Mucosa of rectum (tissue), 2 donors: ENCODE data around the gene DNASE1L2.

Experiments
- H3K27ac ChIP-seq, 2 donors: one replicate each; pipeline ENCODE4 v1.7.0; 2013; ENCODE audit warnings: inconsistent platforms in 2 of 2, low read depth in 2 of 2, low read length in 2 of 2
- H3K27me3 ChIP-seq, 2 donors: one replicate each; pipeline ENCODE4 v1.7.0; 2013; ENCODE audit warnings: low read length in 2 of 2; ENCODE audit not compliant: control insufficient read depth in 2 of 2, insufficient read depth in 2 of 2
- H3K36me3 ChIP-seq, 2 donors: one replicate each; pipeline ENCODE4 v1.7.0; 2013; ENCODE audit warnings: low read length in 2 of 2; ENCODE audit not compliant: control insufficient read depth in 2 of 2, insufficient read depth in 2 of 2
- H3K4me1 ChIP-seq, 2 donors: one replicate each; pipeline ENCODE4 v1.7.0; 2013; ENCODE audit warnings: low read length in 2 of 2, mild to moderate bottlenecking in 1 of 2; ENCODE audit not compliant: control insufficient read depth in 2 of 2, insufficient read depth in 2 of 2
- H3K4me3 ChIP-seq, 2 donors: one replicate each; pipeline ENCODE4 v1.7.0; 2013; ENCODE audit warnings: low read length in 2 of 2
- H3K9ac ChIP-seq, 2 donors: one replicate each; pipeline ENCODE4 v1.7.0; 2013; ENCODE audit warnings: low read length in 2 of 2, low read depth in 1 of 2, mild to moderate bottlenecking in 1 of 2
- H3K9me3 ChIP-seq, 2 donors: one replicate each; pipeline ENCODE4 v1.7.0; 2013; ENCODE audit warnings: low read length in 2 of 2; ENCODE audit not compliant: control insufficient read depth in 2 of 2
- donor health status: healthy.
- donor health status: Normal muscosa, but diverticular disease.

DNASE1L2 gene

GRCh38 chr16:2209258-2210008, 26.8 kb upstream of the DNASE1L2 start:
- H3K9me3 ChIP-seq = no peaks in the 10 kb centered on the region
- H3K27ac ChIP-seq = no peak overlapping the region
- H3K4me1 ChIP-seq = peaks cover 31 to 32% of the 10 kb centered on the region in 2 donors
- no peaks in the 10 kb centered on the region for H3K27me3 ChIP-seq
- H3K36me3 ChIP-seq = peaks cover 11 to 19% of the 10 kb centered on the region in 2 donors
- no peak overlapping the region for H3K4me3 ChIP-seq
- no peak overlapping the region for H3K9ac ChIP-seq

- peaks cover 26 to 29% of the 10 kb centered on the region in 2 donors for H3K4me1 ChIP-seq
- H3K9me3 ChIP-seq = no peaks in the 10 kb centered on the region
- no peak overlapping the region for H3K4me3 ChIP-seq
- H3K9ac ChIP-seq = no peak overlapping the region
- peaks cover 11 to 19% of the 10 kb centered on the region in 2 donors for H3K36me3 ChIP-seq
- H3K27me3 ChIP-seq = no peaks in the 10 kb centered on the region
- no peak overlapping the region for H3K27ac ChIP-seq
Observed at GRCh38 chr16:2210009-2210332, 26.3 kb upstream of the DNASE1L2 start.

GRCh38 chr16:2210386-2211365, 25.6 kb upstream of the DNASE1L2 start, which contains the start of gene BRICD5:
TSS of gene BRICD5 (minus strand) at chr16:2210863. CDS start at chr16:2210833, 30 bp downstream.
- no peak within 1 kb of the TSS for H3K4me3 ChIP-seq
- H3K4me1 ChIP-seq = peaks cover 25 to 31% of the 10 kb centered on the region in 2 donors
- no peaks in the 10 kb centered on the region for H3K9me3 ChIP-seq
- no peak within 1 kb of the TSS for H3K27ac ChIP-seq
- H3K9ac ChIP-seq = no peak within 1 kb of the TSS
- H3K27me3 ChIP-seq = no peaks in the 10 kb centered on the region
- peaks cover 11 to 19% of the 10 kb centered on the region in 2 donors for H3K36me3 ChIP-seq

- Histone ChIP-seq H3K27ac (no peak overlapping the region), H3K36me3 (peaks cover 11 to 19% of the 10 kb centered on the region in 2 donors), H3K9ac (no peak overlapping the region), H3K27me3 (no peaks in the 10 kb centered on the region), H3K9me3 (no peaks in the 10 kb centered on the region), H3K4me3 (no peak overlapping the region), H3K4me1 (peaks cover 18 to 22% of the 10 kb centered on the region in 2 donors)
Observed at GRCh38 chr16:2211923-2212347, 24.3 kb upstream of the DNASE1L2 start.

- Histone ChIP-seq H3K27ac (no peak overlapping the region), H3K4me3 (peak overlapping the region in 1 of 2 donors; percentile 79), H3K27me3 (no peaks in the 10 kb centered on the region), H3K36me3 (peaks cover 11 to 12% of the 10 kb centered on the region in 2 donors), H3K4me1 (peaks cover 18 to 22% of the 10 kb centered on the region in 2 donors), H3K9me3 (no peaks in the 10 kb centered on the region), H3K9ac (peak overlapping the region in 1 of 2 donors; percentile 72)
Observed at GRCh38 chr16:2212362-2213324, 23.6 kb upstream of the DNASE1L2 start.

GRCh38 chr16:2213817-2214718, 22.2 kb upstream of the DNASE1L2 start:
- Histone ChIP-seq H3K9ac (peak overlapping the region; percentile 79 to 85), H3K36me3 (peaks cover 4 to 5% of the 10 kb centered on the region in 2 donors), H3K27ac (peak overlapping the region; percentile 78 to 85), H3K27me3 (no peaks in the 10 kb centered on the region), H3K4me1 (peaks cover 18 to 22% of the 10 kb centered on the region in 2 donors), H3K4me3 (peak overlapping the region; percentile 79 to 86), H3K9me3 (no peaks in the 10 kb centered on the region)

GRCh38 chr16:2214719-2214968, 21.6 kb upstream of the DNASE1L2 start, which contains the start of gene PGP:
TSS of gene PGP (minus strand) at chr16:2214840. CDS start at chr16:2214777, 63 bp downstream.
- H3K9ac ChIP-seq = peak within 1 kb of the TSS; percentile 90 to 91
- no peaks in the 10 kb centered on the region for H3K9me3 ChIP-seq
- peaks cover 0 to 4% of the 10 kb centered on the region in 2 donors for H3K36me3 ChIP-seq
- H3K27ac ChIP-seq = peak within 1 kb of the TSS; percentile 93
- no peaks in the 10 kb centered on the region for H3K27me3 ChIP-seq
- H3K4me3 ChIP-seq = peak within 1 kb of the TSS; percentile 86 to 90
- peaks cover 18 to 22% of the 10 kb centered on the region in 2 donors for H3K4me1 ChIP-seq

GRCh38 chr16:2216330-2216729, 19.9 kb upstream of the DNASE1L2 start:
- peaks cover 18 to 22% of the 10 kb centered on the region in 2 donors for H3K4me1 ChIP-seq
- H3K9me3 ChIP-seq = no peaks in the 10 kb centered on the region
- H3K27ac ChIP-seq = no peak overlapping the region
- no peaks in the 10 kb centered on the region for H3K27me3 ChIP-seq
- no peak overlapping the region for H3K4me3 ChIP-seq
- peaks cover 0 to 2% of the 10 kb centered on the region in 2 donors for H3K36me3 ChIP-seq
- no peak overlapping the region for H3K9ac ChIP-seq
